WTC11 (cell line): ENCODE data around the gene SHISA7. TPM values are rescaled to one million over a fixed set of nuclear protein-coding genes. Genes with fewer than 3 reads are reported as not detected.

ENCODE experiments used
- ARID4B ChIP-seq: sonication (generic); formaldehyde crosslinking; IDR thresholded peaks from 2 replicates; pipeline ENCODE4 v1.8.0; 2023; ENCODE audit warnings: missing genetic modification reagents, mild to moderate bottlenecking, borderline replicate concordance
- FOXP4 ChIP-seq: sonication (generic); formaldehyde crosslinking; IDR thresholded peaks from 2 replicates; pipeline ENCODE4 v1.8.0; 2022; ENCODE audit warnings: mild to moderate bottlenecking, missing genetic modification reagents
- GABPB1 ChIP-seq: sonication (generic); formaldehyde crosslinking; IDR thresholded peaks from 2 replicates; pipeline ENCODE4 v1.8.1; 2023; ENCODE audit warnings: mild to moderate bottlenecking, missing genetic modification reagents
- IRF1 ChIP-seq: sonication (generic); formaldehyde crosslinking; IDR thresholded peaks from 2 replicates; pipeline ENCODE4 v1.8.0; 2023; ENCODE audit warnings: missing genetic modification reagents
- JUN ChIP-seq: sonication (generic); formaldehyde crosslinking; IDR thresholded peaks from 2 replicates; pipeline ENCODE4 v1.8.0; 2023; ENCODE audit warnings: mild to moderate bottlenecking, missing genetic modification reagents
- NFYB ChIP-seq: sonication (generic); formaldehyde crosslinking; conservative IDR thresholded peaks from 2 replicates; pipeline ENCODE4 v1.8.0; 2022; ENCODE audit warnings: low read depth, missing genetic modification reagents
- NR1H2 ChIP-seq: sonication (generic); formaldehyde crosslinking; IDR thresholded peaks from 2 replicates; pipeline ENCODE4 v1.9.0; 2021; ENCODE audit warnings: mild to moderate bottlenecking, moderate library complexity, missing genetic modification reagents
- PREB ChIP-seq: sonication (generic); formaldehyde crosslinking; IDR thresholded peaks from 2 replicates; pipeline ENCODE4 v1.8.1; 2022; ENCODE audit warnings: mild to moderate bottlenecking, missing genetic modification reagents, moderate library complexity, borderline replicate concordance
- PRRX2 ChIP-seq: fragments of 250-450 bp; sonication (Bioruptor Pico); IDR thresholded peaks from 2 replicates; pipeline ENCODE4 v1.8.0; 2021; ENCODE audit warnings: mild to moderate bottlenecking
- RORB ChIP-seq: fragments of 250-450 bp; sonication (Bioruptor Pico); IDR thresholded peaks from 2 replicates; pipeline ENCODE4 v1.9.0; 2021; ENCODE audit warnings: mild to moderate bottlenecking
- STAT6 ChIP-seq: sonication (generic); formaldehyde crosslinking; conservative IDR thresholded peaks from 2 replicates; pipeline ENCODE4 v1.8.1; 2023; ENCODE audit warnings: mild to moderate bottlenecking, low read depth, missing genetic modification reagents, moderate library complexity
- TP53 ChIP-seq: sonication (generic); formaldehyde crosslinking; IDR thresholded peaks from 2 replicates; pipeline ENCODE4 v1.8.1; 2023; ENCODE audit warnings: mild to moderate bottlenecking, missing genetic modification reagents
- ZBTB21 ChIP-seq: sonication (generic); formaldehyde crosslinking; IDR thresholded peaks from 2 replicates; pipeline ENCODE4 v1.8.1; 2023; ENCODE audit warnings: mild to moderate bottlenecking, missing genetic modification reagents, borderline replicate concordance
- ZMAT4 ChIP-seq: fragments of 250-450 bp; sonication (Bioruptor Pico); IDR thresholded peaks from 2 replicates; pipeline ENCODE4 v1.9.0; 2021; ENCODE audit warnings: mild to moderate bottlenecking
- ZNF219 ChIP-seq: sonication (generic); formaldehyde crosslinking; IDR thresholded peaks from 2 replicates; pipeline ENCODE4 v1.8.0; 2023; ENCODE audit warnings: missing genetic modification reagents, mild to moderate bottlenecking, borderline replicate concordance
- total RNA-seq: library from RNA; stranded (reverse); gene quantifications from 3 replicates; pipeline ENCODE4 v1.2.3, GENCODE V29; 2021

The SHISA7 gene
- total RNA-seq, 1 experiment from 2014 or later, result 0.79 TPM

- TF ChIP-seq IRF1 (CRISPR knock-in tag), result 0 out of 2 replicates have a peak, but pooled peaks have one; percentile 55
- no peak for TF ChIP-seq ZBTB21 (CRISPR knock-in tag)
- TF ChIP-seq PREB (CRISPR knock-in tag), result no peak
- no peak for TF ChIP-seq TP53
- TF ChIP-seq NR1H2 (CRISPR knock-in tag), result no peak
- 0 out of 2 replicates have a peak, but pooled peaks have one; percentile 15 for TF ChIP-seq ZNF219 (CRISPR knock-in tag)
- no peak for TF ChIP-seq JUN (CRISPR knock-in tag)
- no peak for TF ChIP-seq STAT6 (CRISPR knock-in tag)
- no peak for TF ChIP-seq PRRX2 (CRISPR knock-in tag)
- no peak for TF ChIP-seq ZMAT4 (CRISPR knock-in tag)
- peak; percentile 35; the same call in 1 of the 2 replicates for TF ChIP-seq ARID4B
- no peak for TF ChIP-seq FOXP4 (CRISPR knock-in tag)
- no peak for TF ChIP-seq GABPB1 (CRISPR knock-in tag)
- no peak for TF ChIP-seq NFYB (CRISPR knock-in tag)
- TF ChIP-seq RORB (CRISPR knock-in tag), result no peak
- TF ChIP-seq, all 79 proteins: peak for 4
These were observed 53.4 kb downstream of the SHISA7 start (continued) for GRCh38 chr19:55389386-55390317.
